Epithelial cell of esophagus (primary cell): ENCODE data around the gene RTN4RL2.

Experiments
- DNase-seq: peaks from one replicate; pipeline ENCODE4 v3.0.0; 2010; ENCODE audit warnings: low read depth
- H3K4me3 ChIP-seq: 2 replicates; pipeline ENCODE4 v1.5.1; 2011; ENCODE audit warnings: mild to moderate bottlenecking, low read length, control low read depth
- CTCF ChIP-seq: IDR thresholded peaks from 2 replicates; pipeline ENCODE4 v1.5.1; 2011; ENCODE audit warnings: low read depth, mild to moderate bottlenecking, low read length, control low read depth, inconsistent platforms; ENCODE audit not compliant: insufficient read depth; ENCODE audit errors: missing control alignments

The RTN4RL2 gene

GRCh38 chr11:57487021-57487778 is 26.9 kb downstream of the RTN4RL2 start:
- TF ChIP-seq CTCF = no peak
- no peak for DNase-seq
- no peak overlapping the region for H3K4me3 ChIP-seq

GRCh38 chr11:57487920-57488659 is 27.8 kb downstream of the RTN4RL2 start:
- no peak overlapping the region for H3K4me3 ChIP-seq
- no peak for DNase-seq
- TF ChIP-seq CTCF = no peak

DNA sequence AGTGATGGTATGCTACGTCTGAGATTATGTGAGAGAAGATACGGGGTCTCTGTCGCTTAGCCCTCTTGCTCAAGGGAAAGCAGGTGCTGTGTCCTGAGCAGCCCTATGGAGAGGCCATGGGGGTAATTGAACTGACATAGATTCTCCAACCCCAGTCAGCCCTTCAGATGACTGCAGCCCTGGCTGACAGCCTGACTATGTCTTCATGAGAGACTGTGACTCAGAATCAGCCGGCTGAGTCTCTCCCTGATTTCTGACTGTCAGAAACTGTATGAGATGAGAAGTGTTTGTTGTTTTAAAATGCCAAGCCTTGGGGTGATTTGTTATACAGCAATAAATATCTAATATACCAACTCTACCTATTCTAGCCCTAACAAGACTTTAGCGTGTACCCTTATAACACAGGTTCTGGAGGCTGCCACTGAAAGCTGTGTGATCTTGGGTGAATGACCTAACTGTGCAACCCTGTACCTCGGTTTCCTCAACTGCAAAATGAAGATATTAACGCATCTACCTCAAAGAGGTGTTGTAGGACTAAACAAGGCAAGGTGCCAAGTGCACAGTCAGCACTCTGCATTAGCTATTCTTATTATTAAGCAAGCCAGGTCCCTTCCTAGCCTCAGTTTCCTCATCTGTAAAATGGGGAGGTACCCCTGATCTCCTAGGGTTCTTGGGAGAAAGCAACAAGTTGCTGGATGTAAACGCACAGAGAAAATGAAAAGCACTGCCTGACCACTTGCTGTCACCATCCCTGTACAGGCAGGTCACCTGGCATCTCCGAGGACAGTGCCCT is 30.3 kb downstream of the RTN4RL2 start:
- DNase-seq = peak; percentile 76
- H3K4me3 ChIP-seq = no peak overlapping the region

GRCh38 chr11:57491371-57492061 is 31.2 kb downstream of the RTN4RL2 start:
- TF ChIP-seq CTCF = peak; percentile 48
- DNase-seq = peak; percentile 26
- no peak overlapping the region for H3K4me3 ChIP-seq

More for the DNA sequence above, 30.3 kb downstream of the RTN4RL2 start:
- TF ChIP-seq CTCF = no peak

DNA sequence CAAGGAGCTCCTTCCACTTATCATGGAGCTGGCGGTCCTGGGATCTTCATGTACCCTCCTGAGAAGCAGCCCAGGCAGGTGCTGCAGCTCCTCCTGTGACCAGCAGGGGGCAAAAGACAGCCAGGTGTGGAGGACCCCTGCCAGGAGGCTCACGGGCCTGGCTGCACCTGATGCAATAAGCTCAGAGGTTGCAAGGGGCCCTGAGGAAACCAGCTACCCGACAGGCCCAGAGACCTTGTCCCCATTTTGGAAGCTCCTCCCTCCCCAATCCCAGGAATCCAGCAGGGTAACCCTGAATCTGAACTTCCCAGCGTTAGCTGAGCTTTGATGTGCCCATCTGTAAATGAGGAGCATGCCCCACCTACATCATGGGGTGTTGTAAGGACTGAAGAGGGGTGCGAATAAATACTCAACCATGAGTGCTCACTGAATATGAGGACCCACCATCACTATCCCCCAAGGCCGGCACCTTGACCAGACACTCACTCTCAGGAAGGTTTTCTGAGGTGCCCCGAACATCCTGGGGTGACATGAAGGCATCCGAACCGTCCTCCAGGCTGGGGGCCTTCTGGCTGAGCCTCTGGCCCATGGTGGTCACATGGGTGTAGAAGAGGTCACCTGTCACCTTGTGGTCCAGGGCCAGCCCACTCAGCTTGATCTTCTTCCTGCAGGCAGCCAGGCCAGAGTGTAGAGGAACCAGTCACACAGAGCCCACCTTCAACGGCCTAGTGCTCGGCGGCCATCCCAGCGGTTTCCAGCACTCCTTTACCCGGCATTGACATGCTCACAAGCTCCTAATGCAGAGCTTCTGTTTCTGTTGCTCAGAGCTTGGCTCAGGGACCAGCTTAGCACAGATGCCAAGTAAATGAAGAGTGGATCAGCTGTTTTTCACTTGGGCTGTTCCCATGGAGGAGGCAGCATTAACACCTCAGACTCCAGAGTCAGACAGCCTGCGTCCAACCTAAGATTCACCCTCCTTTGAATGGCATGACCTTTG is 33.5 kb downstream of the RTN4RL2 start:
- no peak overlapping the region for H3K4me3 ChIP-seq
- peak; percentile 73 for DNase-seq
- TF ChIP-seq CTCF = peak; percentile 92
